B cell (primary cell): ENCODE data around the gene SUN3.

Experiments
- CTCF ChIP-seq: fragments of 200-600 bp; IDR thresholded peaks from one replicate; pipeline ENCODE4 v1.8.0; 2022; ENCODE audit warnings: antibody characterized with exemption, mild to moderate bottlenecking
- EZH2 ChIP-seq: IDR thresholded peaks from 2 replicates; pipeline ENCODE4 v1.6.1; 2012; ENCODE audit warnings: borderline replicate concordance, low read depth, mild to moderate bottlenecking, moderate library complexity, low read length; ENCODE audit not compliant: insufficient read depth, poor library complexity, severe bottlenecking

- TF ChIP-seq CTCF (no peak), EZH2 (no peak)
These were observed 38.6 kb upstream of the SUN3 start for GRCh38 chr7:48067475-48067874.
